HepG2 (cell line): ENCODE results near the gene BIRC3. TPM values are rescaled to one million over a fixed set of nuclear protein-coding genes. Genes with fewer than 3 reads are reported as not detected.

Experiments used
- ATAC-seq: fragments of 200-7000 bp; cut with Tn5 transposase; 3 replicates; pipeline ENCODE4 v1.9.1; 2020; ENCODE audit warnings: mild to moderate bottlenecking, moderate library complexity
- BruUV-seq: library from RNA; stranded (reverse); fragments of 400-500 nt; replicated peaks from 2 replicates; lab custom pipeline; 2021; lab: Mats Ljungman, UMichigan
- CTCF ChIA-PET: fragments of 300-600 bp; formaldehyde crosslinking; extraction: SDS; loops from one replicate; lab custom pipeline; 2021; ENCODE audit warnings: low total read pairs, inconsistent platforms, low intra/inter-chr PET ratio; lab: Yijun Ruan, JAX
- POLR2A ChIA-PET: fragments of 350-600 bp; sonication (Branson Sonifier 250); formaldehyde crosslinking; loops from one replicate; lab custom pipeline; 2020; ENCODE audit warnings: antibody characterized with exemption, inconsistent platforms; lab: Yijun Ruan, JAX
- DNase-seq: peaks from one replicate; pipeline ENCODE4 v3.0.0-alpha.2; 2015; ENCODE audit warnings: low spot score
- FAIRE-seq: peaks from 3 replicates; lab custom pipeline; 2011; peaks lifted over from hg19 to GRCh38; lab: Jason Lieb, UNC
- H2AFZ ChIP-seq: one replicate; pipeline ENCODE4 v1.6.1; 2011; ENCODE audit warnings: low read length, inconsistent platforms
- H3K27ac ChIP-seq: fragments of 300-600 bp; 3 replicates; pipeline ENCODE4 v1.8.0; 2011; ENCODE audit warnings: mixed run types, mild to moderate bottlenecking, mixed read lengths, low read length, inconsistent platforms; ENCODE audit not compliant: insufficient read depth; ENCODE audit errors: extremely low read length
- H3K27me3 ChIP-seq, 2 experiments: fragments of 200-600 bp in 1 of 2; 2 replicates in 1 of 2; 3 replicates in 1 of 2; pipeline versions ENCODE4 v1.6.0 to v1.8.0; 2011; ENCODE audit warnings: low read length in 2 of 2, mild to moderate bottlenecking in 2 of 2, moderate library complexity in 2 of 2, inconsistent platforms in 1 of 2; ENCODE audit not compliant: insufficient read depth in 2 of 2, control insufficient read depth in 1 of 2
- H3K36me3 ChIP-seq, 2 experiments: fragments of 200-600 bp in 1 of 2; replicated peaks in 1 of 2; 2 replicates in 1 of 2; 3 replicates in 1 of 2; pipeline versions ENCODE4 v1.5.1 to v1.8.0; 2011; ENCODE audit warnings: low read length in 2 of 2, inconsistent platforms in 1 of 2; ENCODE audit not compliant: insufficient read depth in 2 of 2, control insufficient read depth in 1 of 2
- H3K4me1 ChIP-seq: 2 replicates; pipeline ENCODE4 v1.5.1; 2012; ENCODE audit warnings: low read length, inconsistent platforms; ENCODE audit not compliant: insufficient read depth
- H3K4me2 ChIP-seq: 2 replicates; pipeline ENCODE4 v1.6.0; 2011; ENCODE audit warnings: low read depth, low read length, inconsistent platforms
- H3K4me3 ChIP-seq, 3 experiments: fragments of 200-600 bp in 1 of 3; sonication (generic), shearing (Covaris generic) in 1 of 3; replicated peaks in 1 of 3; 2 replicates each; pipeline ENCODE4 v1.5.1; 2011 to 2016; ENCODE audit warnings: low read length in 3 of 3, inconsistent platforms in 2 of 3, low read depth in 2 of 3, mild to moderate bottlenecking in 2 of 3, control low read depth in 1 of 3, mixed read lengths in 1 of 3; ENCODE audit not compliant: insufficient read depth in 1 of 3
- H3K79me2 ChIP-seq: one replicate; pipeline ENCODE4 v1.6.1; 2011; ENCODE audit warnings: low read length, inconsistent platforms; ENCODE audit not compliant: insufficient read depth
- H3K9ac ChIP-seq: 2 replicates; pipeline ENCODE4 v1.6.0; 2011; ENCODE audit warnings: mild to moderate bottlenecking, low read depth, low read length, inconsistent platforms; ENCODE audit not compliant: insufficient read depth
- H3K9me3 ChIP-seq: 2 replicates; pipeline ENCODE4 v1.5.1; 2012; ENCODE audit warnings: mild to moderate bottlenecking, low read length
- H4K20me1 ChIP-seq: 2 replicates; pipeline ENCODE4 v1.6.0; 2011; ENCODE audit warnings: inconsistent platforms, mild to moderate bottlenecking, low read length, moderate library complexity; ENCODE audit not compliant: insufficient read depth
- ATF1 ChIP-seq: IDR thresholded peaks from 2 replicates; pipeline ENCODE4 v1.6.1; 2016; ENCODE audit warnings: mild to moderate bottlenecking, control low read depth
- EP300 ChIP-seq, 3 experiments: sonication (generic) in 1 of 3; formaldehyde crosslinking in 1 of 3; IDR thresholded peaks; 2 replicates each; pipeline versions ENCODE4 v1.5.1 to v1.6.1; 2011 to 2020; ENCODE audit warnings: low read depth in 2 of 3, low read length in 2 of 3, borderline replicate concordance in 1 of 3, improper control_type of control experiment in 1 of 3, mild to moderate bottlenecking in 1 of 3, missing genetic modification reagents in 1 of 3, moderate library complexity in 1 of 3
- ETV5 ChIP-seq: IDR thresholded peaks from 2 replicates; pipeline ENCODE4 v1.6.1; 2018; ENCODE audit warnings: missing biosample characterization, missing genetic modification reagents, inconsistent platforms, borderline replicate concordance
- FOXC1 ChIP-seq: sonication (generic); formaldehyde crosslinking; IDR thresholded peaks from 2 replicates; pipeline ENCODE4 v1.8.0; 2022; ENCODE audit warnings: mild to moderate bottlenecking, missing genetic modification reagents, borderline replicate concordance
- KAT8 ChIP-seq: IDR thresholded peaks from 2 replicates; pipeline ENCODE4 v1.6.1; 2016; ENCODE audit warnings: missing genetic modification reagents, missing compliant biosample characterization
- MIXL1 ChIP-seq: IDR thresholded peaks from 2 replicates; pipeline ENCODE4 v1.6.1; 2016
- RXRB ChIP-seq: IDR thresholded peaks from 2 replicates; pipeline ENCODE4 v1.6.1; 2016; ENCODE audit warnings: borderline replicate concordance, missing genetic modification reagents, missing compliant biosample characterization
- ZBTB7B ChIP-seq: sonication (generic); formaldehyde crosslinking; IDR thresholded peaks from 2 replicates; pipeline ENCODE4 v1.4.0; 2020; ENCODE audit warnings: missing genetic modification reagents
- ZNF510 ChIP-seq: sonication (generic); formaldehyde crosslinking; IDR thresholded peaks from 2 replicates; pipeline ENCODE4 v1.4.0; 2020; ENCODE audit warnings: low read depth, mild to moderate bottlenecking, missing genetic modification reagents
- ZNF572 ChIP-seq: sonication (generic); formaldehyde crosslinking; IDR thresholded peaks from 2 replicates; pipeline ENCODE4 v1.5.1; 2020; ENCODE audit warnings: mild to moderate bottlenecking, missing genetic modification reagents
- WGBS: methylation state at CpG from one replicate; pipeline ENCODE4 v1.1.6; 2017; ENCODE audit warnings: low lambda C conversion rate; 5-methylcytosine and 5-hydroxymethylcytosine counted together
- in situ Hi-C: cut with HindIII; loops from 2 replicates; pipeline ENCODE4 v1.10.0; 2017; ENCODE audit warnings: low pct_unique_long_range_greater_than_20kb; ENCODE audit not compliant: extremely low pct_ligation_motif_present
- intact Hi-C: fragments of 100-400 bp; cut with micrococcal nuclease; formaldehyde crosslinking; loops from one replicate; pipeline ENCODE4 v1.10.0; 2022; ENCODE audit not compliant: unreplicated experiment
- polyA plus RNA-seq, 8 experiments: library from polyadenylated mRNA; depleted of rRNA in 3 of 8; stranded (reverse) in 7 of 8; unstranded in 1 of 8; fragments of >200 nt; fragmentation: Illumina TruSeq in 4 of 8; extraction: Trizol in 4 of 8; gene quantifications; 2 replicates each; pipeline versions ENCODE4 v1.2.1 to v1.2.3, GENCODE V29; 2011 to 2016; ENCODE audit warnings: low read depth in 4 of 8, missing spikeins in 1 of 8, mixed read lengths in 1 of 8; ENCODE audit not compliant: insufficient read depth in 1 of 8
- total RNA-seq, 5 experiments: library from RNA; depleted of rRNA; stranded (reverse); fragments of >200 nt; fragmentation: Illumina TruSeq; extraction: Trizol; gene quantifications; 2 replicates each; pipeline ENCODE4 v1.2.3, GENCODE V29; 2016; ENCODE audit warnings: low read depth in 1 of 5
- TF ChIP-seq, protein P1 (sequence below): sonication (generic); formaldehyde crosslinking; conservative IDR thresholded peaks from 2 replicates; pipeline ENCODE4 v1.4.0; 2020; ENCODE audit warnings: mild to moderate bottlenecking, missing genetic modification reagents, moderate library complexity

Gene BIRC3
- total and polyA plus RNA-seq, 2 of the 13 experiments (the other 11 are each of a cell fraction or from before 2014, with no cell fraction given): 0.41 to 4.2 TPM

DNA sequence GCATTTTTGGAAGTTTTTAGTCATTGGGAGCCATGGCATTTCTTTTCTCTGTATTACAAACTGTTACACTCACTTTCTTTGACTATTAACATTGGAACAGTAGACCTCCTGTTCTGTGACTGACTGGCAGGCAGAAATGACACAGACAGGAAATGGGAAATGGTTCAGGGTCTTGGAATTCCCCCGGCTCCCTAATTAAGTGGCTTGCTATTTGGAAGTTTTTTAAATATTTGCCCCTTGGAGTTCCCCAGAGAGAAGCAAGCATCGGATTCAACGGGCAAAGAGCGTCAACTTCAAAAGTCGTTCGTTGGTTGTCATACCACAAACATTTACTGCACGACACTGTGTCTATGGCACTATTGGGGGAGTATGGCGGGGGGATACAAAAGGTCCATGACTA, 28.6 kb downstream of the BIRC3 start:
- Histone ChIP-seq H3K4me3 (peak overlapping the region; percentile 85 to 98 (median 96)), H3K79me2 (peaks cover 39% of the 10 kb centered on the region), H3K27me3 (no peaks in the 10 kb centered on the region; a peak in 1 of 5 replicates), H3K27ac (peak overlapping the region; percentile 96), H4K20me1 (peaks cover 8% of the 10 kb centered on the region; the same call in 1 of the 2 replicates), H2AFZ (no peak overlapping the region), H3K36me3 (peaks cover 0 to 1% of the 10 kb centered on the region in 2 experiments; a peak in 2 of 5 replicates), H3K9me3 (no peaks in the 10 kb centered on the region), H3K9ac (peak overlapping the region; percentile 90), H3K4me1 (peaks cover 40% of the 10 kb centered on the region), H3K4me2 (peak overlapping the region; percentile 80)
- no peak for FAIRE-seq
- BruUV-seq: no TSS peak
- ChIA-PET CTCF (interaction anchor here (1.6 to 2.0 kb wide), 2 partner anchors 58 to 149 kb away, joined by 4 to 11 read pairs; no protein-coding TSS in a partner anchor), POLR2A (interaction anchor here (1.5 kb wide), 1 partner anchor 106 kb away, joined by 3 read pairs; no protein-coding TSS in a partner anchor)
- in situ Hi-C loops (loop anchor here (5.0 to 10.0 kb wide), 2 partner anchors 149 to 316 kb away; no protein-coding TSS in a partner anchor), intact Hi-C loops (loop anchor here (2.0 to 5.0 kb wide), 5 partner anchors 29 to 269 kb away; partner anchors contain the start of gene BIRC3)
- WGBS: under 1% methylated on average over 8 of the region's 8 CpGs
- no peak for ATAC-seq
- peak; percentile 6; the same call in 1 of the 2 replicates for TF ChIP-seq RXRB (CRISPR knock-in tag)
- 0 out of 2 replicates have a peak, but pooled peaks have one; percentile 30 for TF ChIP-seq MIXL1 (CRISPR knock-in tag)
- peak in 1 of 2 experiments; percentile 32; a peak in 1 of 4 replicates for TF ChIP-seq EP300 (IDR thresholded peaks at IDR 0.05; ENCODE audit: low read depth in 2 of 2, low read length in 2 of 2)
- no peak for TF ChIP-seq EP300 (CRISPR knock-in tag; IDR thresholded peaks at IDR 0.05; ENCODE audit: borderline replicate concordance)
- TF ChIP-seq KAT8: no peak
- TF ChIP-seq ETV5 (CRISPR knock-in tag): peak; percentile 42; the same call in 1 of the 2 replicates
- TF ChIP-seq, protein P1, sequence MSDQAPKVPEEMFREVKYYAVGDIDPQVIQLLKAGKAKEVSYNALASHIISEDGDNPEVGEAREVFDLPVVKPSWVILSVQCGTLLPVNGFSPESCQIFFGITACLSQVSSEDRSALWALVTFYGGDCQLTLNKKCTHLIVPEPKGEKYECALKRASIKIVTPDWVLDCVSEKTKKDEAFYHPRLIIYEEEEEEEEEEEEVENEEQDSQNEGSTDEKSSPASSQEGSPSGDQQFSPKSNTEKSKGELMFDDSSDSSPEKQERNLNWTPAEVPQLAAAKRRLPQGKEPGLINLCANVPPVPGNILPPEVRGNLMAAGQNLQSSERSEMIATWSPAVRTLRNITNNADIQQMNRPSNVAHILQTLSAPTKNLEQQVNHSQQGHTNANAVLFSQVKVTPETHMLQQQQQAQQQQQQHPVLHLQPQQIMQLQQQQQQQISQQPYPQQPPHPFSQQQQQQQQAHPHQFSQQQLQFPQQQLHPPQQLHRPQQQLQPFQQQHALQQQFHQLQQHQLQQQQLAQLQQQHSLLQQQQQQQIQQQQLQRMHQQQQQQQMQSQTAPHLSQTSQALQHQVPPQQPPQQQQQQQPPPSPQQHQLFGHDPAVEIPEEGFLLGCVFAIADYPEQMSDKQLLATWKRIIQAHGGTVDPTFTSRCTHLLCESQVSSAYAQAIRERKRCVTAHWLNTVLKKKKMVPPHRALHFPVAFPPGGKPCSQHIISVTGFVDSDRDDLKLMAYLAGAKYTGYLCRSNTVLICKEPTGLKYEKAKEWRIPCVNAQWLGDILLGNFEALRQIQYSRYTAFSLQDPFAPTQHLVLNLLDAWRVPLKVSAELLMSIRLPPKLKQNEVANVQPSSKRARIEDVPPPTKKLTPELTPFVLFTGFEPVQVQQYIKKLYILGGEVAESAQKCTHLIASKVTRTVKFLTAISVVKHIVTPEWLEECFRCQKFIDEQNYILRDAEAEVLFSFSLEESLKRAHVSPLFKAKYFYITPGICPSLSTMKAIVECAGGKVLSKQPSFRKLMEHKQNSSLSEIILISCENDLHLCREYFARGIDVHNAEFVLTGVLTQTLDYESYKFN: peak; percentile 33
- peak; percentile 37; the same call in 1 of the 2 replicates for TF ChIP-seq ATF1
- no peak for TF ChIP-seq ZNF572 (CRISPR knock-in tag)
- TF ChIP-seq ZBTB7B: no peak
- TF ChIP-seq FOXC1: no peak
- no peak for TF ChIP-seq ZNF510
- peak; percentile 64 for DNase-seq
